ENCODE results near the gene POPDC3. TPM values are rescaled to one million over a fixed set of nuclear protein-coding genes. Genes with fewer than 3 reads are reported as not detected.
A peak's percentile ranks its signal among the peaks of the same experiment; 100 is the strongest.

POPDC3 gene
- total RNA-seq, 1 donor from 2014 or later = 0.86 TPM

GRCh38 chr6:105136431-105137350, 43.1 kb downstream of the POPDC3 start:
- Mint-ChIP-seq H3K27me3 (ENCODE audit: low read depth) (peaks cover 26% of the 10 kb centered on the region), H3K36me3 (ENCODE audit: low read depth) (no peaks in the 10 kb centered on the region), H3K27ac (ENCODE audit: unreplicated experiment) (no peak overlapping the region), H3K9me3 (no peaks in the 10 kb centered on the region), H3K4me3 (peak overlapping the region; percentile 89), H3K4me1 (peaks cover 23% of the 10 kb centered on the region)
- peak; percentile 57 for DNase-seq (ENCODE audit: low read depth, low spot score)
- TF ChIP-seq, protein P1, sequence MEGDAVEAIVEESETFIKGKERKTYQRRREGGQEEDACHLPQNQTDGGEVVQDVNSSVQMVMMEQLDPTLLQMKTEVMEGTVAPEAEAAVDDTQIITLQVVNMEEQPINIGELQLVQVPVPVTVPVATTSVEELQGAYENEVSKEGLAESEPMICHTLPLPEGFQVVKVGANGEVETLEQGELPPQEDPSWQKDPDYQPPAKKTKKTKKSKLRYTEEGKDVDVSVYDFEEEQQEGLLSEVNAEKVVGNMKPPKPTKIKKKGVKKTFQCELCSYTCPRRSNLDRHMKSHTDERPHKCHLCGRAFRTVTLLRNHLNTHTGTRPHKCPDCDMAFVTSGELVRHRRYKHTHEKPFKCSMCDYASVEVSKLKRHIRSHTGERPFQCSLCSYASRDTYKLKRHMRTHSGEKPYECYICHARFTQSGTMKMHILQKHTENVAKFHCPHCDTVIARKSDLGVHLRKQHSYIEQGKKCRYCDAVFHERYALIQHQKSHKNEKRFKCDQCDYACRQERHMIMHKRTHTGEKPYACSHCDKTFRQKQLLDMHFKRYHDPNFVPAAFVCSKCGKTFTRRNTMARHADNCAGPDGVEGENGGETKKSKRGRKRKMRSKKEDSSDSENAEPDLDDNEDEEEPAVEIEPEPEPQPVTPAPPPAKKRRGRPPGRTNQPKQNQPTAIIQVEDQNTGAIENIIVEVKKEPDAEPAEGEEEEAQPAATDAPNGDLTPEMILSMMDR (conservative IDR thresholded peaks at IDR 0.05) = peak; percentile 49

DNA sequence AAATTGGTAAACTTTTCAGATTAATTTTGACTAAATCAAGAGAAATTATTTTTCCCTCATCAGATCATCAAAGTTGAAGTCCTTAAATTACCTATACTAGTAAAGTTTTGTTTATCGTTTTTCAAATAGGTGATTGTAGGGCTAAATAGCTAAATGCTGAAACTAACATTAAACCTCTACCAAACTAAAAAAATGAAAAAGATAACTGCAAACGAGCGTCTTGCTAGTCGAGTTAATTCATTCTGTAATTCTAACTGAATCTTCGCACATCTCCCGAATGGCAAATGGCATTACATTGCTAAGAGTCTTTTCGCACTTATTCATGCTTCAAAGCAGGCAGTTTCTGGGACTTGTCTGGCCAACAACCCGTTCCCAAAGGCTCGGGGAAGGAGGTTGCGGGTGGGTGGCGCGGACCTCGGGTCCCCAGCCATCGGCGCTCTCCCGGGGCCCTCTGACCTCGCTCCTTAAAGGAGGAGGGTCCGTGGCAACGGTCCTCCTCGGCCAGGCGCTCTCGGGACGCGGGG, 43.8 kb downstream of the POPDC3 start:
- no peak overlapping the region for H3K27ac Mint-ChIP-seq (ENCODE audit: unreplicated experiment)
- peaks cover 25% of the 10 kb centered on the region for H3K27me3 Mint-ChIP-seq (ENCODE audit: low read depth)
- no peaks in the 10 kb centered on the region for H3K9me3 Mint-ChIP-seq
- peak overlapping the region; percentile 82 for H3K4me3 Mint-ChIP-seq
- no peak for DNase-seq (ENCODE audit: low read depth, low spot score)
- TF ChIP-seq, protein P1 (conservative IDR thresholded peaks at IDR 0.05) = no peak
- H3K4me1 Mint-ChIP-seq = peaks cover 23% of the 10 kb centered on the region
- no peaks in the 10 kb centered on the region for H3K36me3 Mint-ChIP-seq (ENCODE audit: low read depth)

DNA sequence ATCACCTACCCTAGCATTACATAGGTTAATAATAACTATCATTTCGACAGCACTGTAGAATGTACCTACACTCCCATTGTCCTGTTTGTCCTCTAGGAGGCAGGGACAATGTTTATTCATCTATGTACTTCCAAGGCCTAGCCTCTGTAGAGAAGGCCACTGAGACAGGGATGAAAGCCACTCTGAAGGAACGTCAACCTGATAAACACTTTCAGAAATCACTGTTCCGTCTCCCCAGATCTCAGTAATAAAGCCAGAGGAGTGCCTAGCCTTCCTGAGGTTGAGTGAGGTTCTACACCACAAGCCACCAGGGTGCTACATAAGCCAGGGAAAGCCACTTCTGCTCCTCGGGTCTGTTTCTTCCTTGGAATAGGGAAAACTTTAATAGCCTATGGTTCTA, 44.8 kb downstream of the POPDC3 start:
- H3K27ac Mint-ChIP-seq (ENCODE audit: unreplicated experiment) = no peak overlapping the region
- peaks cover 22% of the 10 kb centered on the region for H3K27me3 Mint-ChIP-seq (ENCODE audit: low read depth)
- H3K4me1 Mint-ChIP-seq = peaks cover 23% of the 10 kb centered on the region
- peak overlapping the region; percentile 82 for H3K4me3 Mint-ChIP-seq
- no peaks in the 10 kb centered on the region for H3K9me3 Mint-ChIP-seq
- TF ChIP-seq, protein P1 (conservative IDR thresholded peaks at IDR 0.05) = peak; percentile 52
- no peaks in the 10 kb centered on the region for H3K36me3 Mint-ChIP-seq (ENCODE audit: low read depth)
- no peak for DNase-seq (ENCODE audit: low read depth, low spot score)

- H3K27me3 Mint-ChIP-seq (ENCODE audit: low read depth) = no peaks in the 10 kb centered on the region
- H3K4me1 Mint-ChIP-seq = no peaks in the 10 kb centered on the region
These were observed 57.1 kb downstream of the POPDC3 start for GRCh38 chr6:105122717-105123116.

DNA sequence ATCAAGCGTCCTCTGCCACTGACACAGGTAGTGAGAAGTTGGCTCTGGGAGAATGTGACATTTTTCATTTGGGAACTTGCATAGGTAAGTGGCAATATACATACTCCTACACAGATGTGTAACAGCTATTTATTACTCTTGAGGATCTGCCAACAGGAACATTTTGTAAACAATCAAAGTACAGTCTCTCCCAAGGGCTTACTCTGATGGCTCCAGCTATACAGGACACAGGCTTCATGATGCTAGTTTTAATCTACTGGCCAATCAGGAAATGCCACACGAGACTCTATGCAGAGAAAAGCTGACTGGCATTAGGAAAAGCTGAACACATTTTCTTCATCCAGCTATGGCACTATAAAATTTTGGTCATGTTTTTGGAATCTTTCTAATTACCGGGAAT, 57.8 kb downstream of the POPDC3 start:
- Mint-ChIP-seq H3K36me3 (ENCODE audit: low read depth) (peaks cover 9% of the 10 kb centered on the region), H3K9me3 (no peaks in the 10 kb centered on the region), H3K27me3 (ENCODE audit: low read depth) (no peaks in the 10 kb centered on the region), H3K4me1 (no peaks in the 10 kb centered on the region), H3K4me3 (no peak overlapping the region), H3K27ac (ENCODE audit: unreplicated experiment) (no peak overlapping the region)
- TF ChIP-seq, protein P1 (conservative IDR thresholded peaks at IDR 0.05) = no peak
- no peak for DNase-seq (ENCODE audit: low read depth, low spot score)

More at GRCh38 chr6:105122717-105123116, 57.1 kb downstream of the POPDC3 start:
- TF ChIP-seq, protein P1 (conservative IDR thresholded peaks at IDR 0.05) = no peak
- Mint-ChIP-seq H3K9me3 (no peaks in the 10 kb centered on the region), H3K27ac (ENCODE audit: unreplicated experiment) (no peak overlapping the region), H3K36me3 (ENCODE audit: low read depth) (peaks cover 9% of the 10 kb centered on the region), H3K4me3 (no peak overlapping the region)
- no peak for DNase-seq (ENCODE audit: low read depth, low spot score)

Data from neural crest cell (in vitro differentiated cells).